Measurements from ENCODE around the gene TIMM23. TPM values are rescaled to one million over a fixed set of nuclear protein-coding genes. Genes with fewer than 3 reads are reported as not detected.

Gene TIMM23
- total and polyA plus RNA-seq, 10 of the 15 experiments (the other 5 are each of a cell fraction or from before 2014, with no cell fraction given), result 90.0 to 228 (median 120) TPM

DNA sequence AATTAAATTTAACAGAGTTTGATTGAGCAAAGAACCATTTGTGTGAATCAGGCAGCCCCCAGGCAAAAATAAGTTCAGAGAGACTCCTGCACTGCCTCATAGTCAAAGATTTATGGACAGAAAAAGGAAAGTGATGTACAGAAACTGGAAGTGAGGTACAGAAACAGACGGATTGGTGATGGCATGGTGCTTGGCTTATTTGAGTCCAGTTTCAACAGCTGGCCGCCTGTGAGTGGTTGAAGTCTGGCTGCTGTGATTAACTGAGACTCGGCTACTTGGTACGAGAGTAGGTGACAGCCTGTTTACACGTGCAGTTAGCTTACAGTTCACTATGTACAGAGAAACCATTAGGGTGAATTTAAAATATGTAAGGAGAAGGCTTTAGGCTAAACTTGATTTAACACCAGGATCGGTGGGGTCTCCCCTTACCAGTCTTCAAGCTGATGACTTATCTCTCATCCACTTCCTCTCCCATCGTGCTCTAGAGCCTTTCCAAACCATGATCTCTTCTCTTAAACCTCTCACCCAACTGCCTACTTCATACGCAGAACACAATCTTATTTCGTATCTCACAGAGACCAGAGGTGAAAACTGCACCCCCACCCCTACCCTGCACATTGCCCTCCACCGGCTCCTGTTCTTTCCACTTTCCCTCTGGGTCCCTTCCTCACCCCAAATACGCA, 78.8 kb downstream of the TIMM23 start:
- FAIRE-seq (no peak), ATAC-seq (peak; percentile 55)
- no peak overlapping the region for H3K4me3 ChIP-seq

More for the DNA sequence above, 78.8 kb downstream of the TIMM23 start:
- Histone ChIP-seq H3K9ac (ENCODE audit: control insufficient read depth, insufficient read depth, low read length) (no peak overlapping the region), H3K79me2 (ENCODE audit: control insufficient read depth, insufficient read depth, low read length) (no peaks in the 10 kb centered on the region), H3K27ac (ENCODE audit: control insufficient read depth, insufficient read depth) (no peak overlapping the region), H2AFZ (ENCODE audit: control insufficient read depth, low read depth, low read length) (no peak overlapping the region), H3K4me1 (ENCODE audit: control insufficient read depth, insufficient read depth, low read length) (no peaks in the 10 kb centered on the region), H3K27me3 (replicated peaks in 1 of 2; ENCODE audit: control insufficient read depth in 2 of 2, insufficient read depth in 2 of 2, low read length in 1 of 2) (no peaks in the 10 kb centered on the region; a peak in 2 of 4 replicates), H3K4me2 (ENCODE audit: control insufficient read depth, insufficient read depth) (no peak overlapping the region), H3K9me3 (replicated peaks; ENCODE audit: control insufficient read depth, insufficient read depth, low read length) (no peaks in the 10 kb centered on the region), H4K20me1 (ENCODE audit: control insufficient read depth, insufficient read depth) (no peaks in the 10 kb centered on the region), H3K36me3 (ENCODE audit: control insufficient read depth in 2 of 2, insufficient read depth in 2 of 2, low read length in 1 of 2) (no peaks in the 10 kb centered on the region)
- POLR2A ChIA-PET, result no interaction called here
- RAD21 ChIA-PET (ENCODE audit: unreplicated experiment), result no interaction called here
- no peak for DNase-seq (ENCODE audit: low read depth, low spot score)
- intact Hi-C loops (cut with micrococcal nuclease; ENCODE audit: unreplicated experiment), result no loop called here
- TF ChIP-seq ATF7 (IDR thresholded peaks at IDR 0.05; ENCODE audit: low read depth) (no peak), NR2C1 (IDR thresholded peaks at IDR 0.05) (no peak), NFYB (IDR thresholded peaks at IDR 0.05; ENCODE audit: insufficient read depth, low read depth, low read length) (no peak), PAX5 (IDR thresholded peaks at IDR 0.05; ENCODE audit: borderline replicate concordance, low read depth, low read length) (no peak), ZNF622 (IDR thresholded peaks at IDR 0.05) (no peak), CREB1 (IDR thresholded peaks at IDR 0.05; ENCODE audit: low read depth) (no peak)
- TF ChIP-seq, protein P1, sequence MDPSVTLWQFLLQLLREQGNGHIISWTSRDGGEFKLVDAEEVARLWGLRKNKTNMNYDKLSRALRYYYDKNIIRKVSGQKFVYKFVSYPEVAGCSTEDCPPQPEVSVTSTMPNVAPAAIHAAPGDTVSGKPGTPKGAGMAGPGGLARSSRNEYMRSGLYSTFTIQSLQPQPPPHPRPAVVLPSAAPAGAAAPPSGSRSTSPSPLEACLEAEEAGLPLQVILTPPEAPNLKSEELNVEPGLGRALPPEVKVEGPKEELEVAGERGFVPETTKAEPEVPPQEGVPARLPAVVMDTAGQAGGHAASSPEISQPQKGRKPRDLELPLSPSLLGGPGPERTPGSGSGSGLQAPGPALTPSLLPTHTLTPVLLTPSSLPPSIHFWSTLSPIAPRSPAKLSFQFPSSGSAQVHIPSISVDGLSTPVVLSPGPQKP (IDR thresholded peaks at IDR 0.05; ENCODE audit: low read depth, low read length), result no peak
- TF ChIP-seq, protein P2, sequence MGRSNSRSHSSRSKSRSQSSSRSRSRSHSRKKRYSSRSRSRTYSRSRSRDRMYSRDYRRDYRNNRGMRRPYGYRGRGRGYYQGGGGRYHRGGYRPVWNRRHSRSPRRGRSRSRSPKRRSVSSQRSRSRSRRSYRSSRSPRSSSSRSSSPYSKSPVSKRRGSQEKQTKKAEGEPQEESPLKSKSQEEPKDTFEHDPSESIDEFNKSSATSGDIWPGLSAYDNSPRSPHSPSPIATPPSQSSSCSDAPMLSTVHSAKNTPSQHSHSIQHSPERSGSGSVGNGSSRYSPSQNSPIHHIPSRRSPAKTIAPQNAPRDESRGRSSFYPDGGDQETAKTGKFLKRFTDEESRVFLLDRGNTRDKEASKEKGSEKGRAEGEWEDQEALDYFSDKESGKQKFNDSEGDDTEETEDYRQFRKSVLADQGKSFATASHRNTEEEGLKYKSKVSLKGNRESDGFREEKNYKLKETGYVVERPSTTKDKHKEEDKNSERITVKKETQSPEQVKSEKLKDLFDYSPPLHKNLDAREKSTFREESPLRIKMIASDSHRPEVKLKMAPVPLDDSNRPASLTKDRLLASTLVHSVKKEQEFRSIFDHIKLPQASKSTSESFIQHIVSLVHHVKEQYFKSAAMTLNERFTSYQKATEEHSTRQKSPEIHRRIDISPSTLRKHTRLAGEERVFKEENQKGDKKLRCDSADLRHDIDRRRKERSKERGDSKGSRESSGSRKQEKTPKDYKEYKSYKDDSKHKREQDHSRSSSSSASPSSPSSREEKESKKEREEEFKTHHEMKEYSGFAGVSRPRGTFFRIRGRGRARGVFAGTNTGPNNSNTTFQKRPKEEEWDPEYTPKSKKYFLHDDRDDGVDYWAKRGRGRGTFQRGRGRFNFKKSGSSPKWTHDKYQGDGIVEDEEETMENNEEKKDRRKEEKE (IDR thresholded peaks at IDR 0.05), result no peak
- CTCF ChIA-PET, result no interaction called here
- no TSS peak for BruUV-seq (replicated peaks)
- WGBS (ENCODE audit: insufficient coverage, insufficient replicate concordance, low lambda C conversion rate, missing lambda C conversion rate), result 48% methylated on average over 11 of the region's 11 CpGs
- SMC1A ChIA-PET (ENCODE audit: uncharacterized antibody, unreplicated experiment), result no interaction called here
- in situ Hi-C loops (cut with MboI), result no loop called here
